DND-41 (cell line): ENCODE results near the gene ITGB5.

Experiments
- ATAC-seq: fragments of 200-7000 bp; cut with Tn5 transposase; 3 replicates; pipeline ENCODE4 v1.9.1; 2021; ENCODE audit warnings: low read depth; ENCODE audit not compliant: insufficient read depth
- DNase-seq: peaks from one replicate; pipeline ENCODE4 v3.0.0-alpha.2; 2020
- H2AFZ ChIP-seq: 2 replicates; pipeline ENCODE4 v1.6.0; 2012; ENCODE audit warnings: low read depth, low read length
- H3K27ac ChIP-seq: 2 replicates; pipeline ENCODE4 v1.5.1; 2012; ENCODE audit warnings: low read length, inconsistent platforms
- H3K27me3 ChIP-seq: fragments of 200-600 bp; sonication (generic); 2 replicates; pipeline ENCODE4 v1.6.0; 2012; ENCODE audit warnings: low read length, mild to moderate bottlenecking, inconsistent platforms; ENCODE audit not compliant: insufficient read depth, poor library complexity
- H3K36me3 ChIP-seq: 2 replicates; pipeline ENCODE4 v1.5.1; 2012; ENCODE audit warnings: low read length, inconsistent platforms; ENCODE audit not compliant: insufficient read depth
- H3K4me1 ChIP-seq: 2 replicates; pipeline ENCODE4 v1.5.1; 2012; ENCODE audit warnings: mild to moderate bottlenecking, low read length; ENCODE audit not compliant: insufficient read depth
- H3K4me2 ChIP-seq: 2 replicates; pipeline ENCODE4 v1.6.0; 2012; ENCODE audit warnings: mild to moderate bottlenecking, moderate library complexity, low read length, inconsistent platforms; ENCODE audit not compliant: insufficient read depth
- H3K4me3 ChIP-seq, 2 experiments: fragments of 200-600 bp in 1 of 2; shearing (Covaris generic) in 1 of 2; 2 replicates each; pipeline ENCODE4 v1.5.1; 2012 to 2016; ENCODE audit warnings: inconsistent platforms in 2 of 2, low read length in 2 of 2, mild to moderate bottlenecking in 2 of 2, low read depth in 1 of 2, moderate library complexity in 1 of 2
- H3K79me2 ChIP-seq: 2 replicates; pipeline ENCODE4 v1.6.0; 2012; ENCODE audit warnings: low read length, inconsistent platforms; ENCODE audit not compliant: insufficient read depth
- H3K9ac ChIP-seq: 2 replicates; pipeline ENCODE4 v1.6.0; 2012; ENCODE audit warnings: low read depth, mild to moderate bottlenecking, inconsistent platforms, low read length, moderate library complexity
- H3K9me3 ChIP-seq: 2 replicates; pipeline ENCODE4 v1.5.1; 2012; ENCODE audit warnings: low read length, moderate library complexity, mild to moderate bottlenecking, inconsistent platforms; ENCODE audit not compliant: insufficient read depth, severe bottlenecking
- H4K20me1 ChIP-seq: 2 replicates; pipeline ENCODE4 v1.6.0; 2012; ENCODE audit warnings: low read length; ENCODE audit not compliant: insufficient read depth
- CTCF ChIP-seq: IDR thresholded peaks from 2 replicates; pipeline ENCODE4 v1.5.1; 2012; ENCODE audit warnings: borderline replicate concordance, low read length, moderate library complexity, mild to moderate bottlenecking; ENCODE audit not compliant: poor library complexity, severe bottlenecking; ENCODE audit errors: extremely low read depth
- EZH2 ChIP-seq: IDR thresholded peaks from 3 replicates; pipeline ENCODE4 v1.6.1; 2012; ENCODE audit warnings: borderline replicate concordance, low read depth, mild to moderate bottlenecking, moderate library complexity, low read length, inconsistent platforms; ENCODE audit not compliant: severe bottlenecking

ITGB5 gene

DNA sequence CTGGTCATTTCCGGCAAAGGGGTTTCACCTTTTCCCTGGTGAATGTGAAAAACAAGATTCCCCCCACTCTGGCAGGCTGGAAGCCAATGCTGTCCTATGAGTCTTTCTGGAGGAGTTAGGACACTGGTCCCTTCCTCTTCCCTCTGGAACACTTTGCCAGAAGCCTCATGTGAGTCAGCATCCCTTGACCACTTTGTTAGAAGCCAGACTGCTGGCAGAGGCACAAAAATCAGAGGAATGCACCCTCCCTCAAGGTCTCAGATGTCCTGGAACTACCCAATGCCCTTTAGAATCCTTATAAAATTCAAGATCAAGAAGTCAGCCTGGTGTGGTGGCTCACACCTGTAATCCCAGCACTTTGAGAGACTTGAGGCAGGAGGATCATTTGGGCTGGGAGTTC lies 26.6 kb downstream of the ITGB5 start:
- Histone ChIP-seq H3K79me2 (no peaks in the 10 kb centered on the region), H4K20me1 (no peaks in the 10 kb centered on the region), H3K36me3 (no peaks in the 10 kb centered on the region), H3K4me2 (no peak overlapping the region), H3K4me1 (no peaks in the 10 kb centered on the region), H3K9me3 (no peaks in the 10 kb centered on the region), H3K4me3 (no peak overlapping the region), H3K27me3 (peaks cover 3% of the 10 kb centered on the region), H3K27ac (no peak overlapping the region), H2AFZ (no peak overlapping the region), H3K9ac (no peak overlapping the region)
- no peak for DNase-seq
- TF ChIP-seq EZH2: no peak
- no peak for TF ChIP-seq CTCF
- ATAC-seq: no peak

DNA sequence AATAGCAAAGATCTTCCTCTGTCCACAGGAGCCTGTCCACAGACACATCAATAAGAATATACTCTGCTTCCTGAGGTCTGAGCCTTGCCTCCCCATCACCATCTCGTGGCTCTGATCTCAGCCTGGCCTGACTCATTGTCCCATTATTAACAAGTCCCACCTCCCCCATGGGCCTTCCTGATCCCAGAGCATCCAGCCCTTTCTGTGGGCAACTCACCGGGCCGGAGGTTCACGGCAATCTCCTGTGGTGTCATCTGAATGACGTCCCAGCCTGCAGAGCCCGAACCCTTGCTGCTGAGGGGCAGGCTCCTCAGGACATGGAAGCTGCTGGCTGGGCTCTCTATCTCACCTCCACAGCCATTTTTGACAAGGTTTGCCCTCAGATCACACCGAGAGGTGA lies 28.1 kb downstream of the ITGB5 start:
- peaks cover 3% of the 10 kb centered on the region for H3K27me3 ChIP-seq
- no peaks in the 10 kb centered on the region for H3K4me1 ChIP-seq
- H4K20me1 ChIP-seq: no peaks in the 10 kb centered on the region
- H2AFZ ChIP-seq: no peak overlapping the region
- DNase-seq (no peak), ATAC-seq (no peak)
- no peak overlapping the region for H3K4me2 ChIP-seq
- no peaks in the 10 kb centered on the region for H3K9me3 ChIP-seq
- H3K4me3 ChIP-seq: no peak overlapping the region
- no peaks in the 10 kb centered on the region for H3K36me3 ChIP-seq
- no peak overlapping the region for H3K27ac ChIP-seq
- no peak overlapping the region for H3K9ac ChIP-seq
- H3K79me2 ChIP-seq: no peaks in the 10 kb centered on the region
- TF ChIP-seq EZH2: no peak
- no peak for TF ChIP-seq CTCF

DNA sequence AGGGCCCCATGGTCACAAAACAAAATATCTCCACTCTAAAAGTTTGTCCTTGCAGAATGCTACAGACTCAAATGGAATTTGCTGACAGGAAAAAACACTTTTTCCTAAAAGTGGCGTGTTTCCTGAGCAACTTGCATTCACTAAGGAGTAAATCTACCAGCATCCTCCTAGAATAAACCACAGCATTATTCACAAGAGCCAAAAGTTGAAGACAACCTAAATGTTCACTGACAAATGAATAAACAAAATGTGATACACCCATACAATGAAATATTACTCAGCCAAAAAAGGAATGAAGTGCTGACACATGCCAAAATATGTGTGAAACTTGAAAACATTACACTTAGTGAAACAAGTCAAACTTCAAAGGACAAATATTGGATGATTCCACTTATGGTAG lies 28.9 kb downstream of the ITGB5 start:
- DNase-seq: no peak
- Histone ChIP-seq H3K4me2 (no peak overlapping the region), H3K79me2 (no peaks in the 10 kb centered on the region), H3K27me3 (peaks cover 3% of the 10 kb centered on the region), H2AFZ (no peak overlapping the region), H3K9me3 (no peaks in the 10 kb centered on the region), H3K36me3 (no peaks in the 10 kb centered on the region), H4K20me1 (no peaks in the 10 kb centered on the region), H3K4me1 (no peaks in the 10 kb centered on the region), H3K9ac (no peak overlapping the region), H3K4me3 (no peak overlapping the region), H3K27ac (no peak overlapping the region)
- ATAC-seq: no peak
- TF ChIP-seq EZH2: no peak
- no peak for TF ChIP-seq CTCF

- ATAC-seq: no peak
- no peaks in the 10 kb centered on the region for H3K4me1 ChIP-seq
- no peak overlapping the region for H3K4me2 ChIP-seq
- H3K27ac ChIP-seq: no peak overlapping the region
- no peak overlapping the region for H2AFZ ChIP-seq
- H4K20me1 ChIP-seq: no peaks in the 10 kb centered on the region
- DNase-seq: no peak
- TF ChIP-seq EZH2: no peak
- TF ChIP-seq CTCF: no peak
- no peaks in the 10 kb centered on the region for H3K9me3 ChIP-seq
- H3K4me3 ChIP-seq: no peak overlapping the region
- H3K27me3 ChIP-seq: peaks cover 7% of the 10 kb centered on the region
- no peaks in the 10 kb centered on the region for H3K36me3 ChIP-seq
- no peak overlapping the region for H3K9ac ChIP-seq
- H3K79me2 ChIP-seq: no peaks in the 10 kb centered on the region
These were observed 30.5 kb downstream of the ITGB5 start for GRCh38 chr3:124856677-124857076.
